K562 (cell line): ENCODE measurements around the gene CARM1. TPM values are rescaled to one million over a fixed set of nuclear protein-coding genes. Genes with fewer than 3 reads are reported as not detected.

Experiments used
- ATAC-seq: fragments of 200-7000 bp; cut with Tn5 transposase; 3 replicates; pipeline ENCODE4 v1.9.1; 2020; ENCODE audit warnings: moderate library complexity
- BruUV-seq: library from RNA; stranded (reverse); fragments of 400-500 nt; replicated peaks from 2 replicates; lab custom pipeline; 2021; lab: Mats Ljungman, UMichigan
- CTCF ChIA-PET: fragments of 300-600 bp; formaldehyde crosslinking; extraction: SDS; loops from one replicate; lab custom pipeline; 2021; ENCODE audit warnings: low intra/inter-chr PET ratio; lab: Yijun Ruan, JAX
- POLR2A ChIA-PET: fragments of 300-600, 350-650 bp; sonication (Branson Sonifier 250); formaldehyde crosslinking; extraction: SDS; loops from one replicate; lab custom pipeline; 2021; ENCODE audit warnings: antibody characterized with exemption, inconsistent platforms; lab: Yijun Ruan, JAX
- DNase-seq, 4 experiments: peaks; one replicate each; pipeline versions ENCODE4 v3.0.0 to v3.0.0-alpha.2; 2011 to 2018; ENCODE audit warnings: low spot score in 3 of 4, mixed read lengths in 3 of 4; ENCODE audit errors: extremely low read depth in 1 of 4
- FAIRE-seq: peaks from 2 replicates; lab custom pipeline; 2011; peaks lifted over from hg19 to GRCh38; lab: Jason Lieb, UNC
- H2AFZ ChIP-seq: 2 replicates; pipeline ENCODE4 v1.6.0; 2011; ENCODE audit warnings: low read depth, low read length, control low read depth, inconsistent platforms
- H3K27ac ChIP-seq: fragments of 200-600 bp; 3 replicates; pipeline ENCODE4 v1.8.0; 2011; ENCODE audit warnings: low read depth, mild to moderate bottlenecking, control low read depth, inconsistent platforms, low read length, moderate library complexity, mixed read lengths; ENCODE audit errors: extremely low read depth
- H3K27me3 ChIP-seq, 2 experiments: fragments of 300-600 bp in 1 of 2; 2 replicates in 1 of 2; 3 replicates in 1 of 2; pipeline versions ENCODE4 v1.6.0 to v1.8.0; 2011; ENCODE audit warnings: inconsistent platforms in 2 of 2, low read length in 2 of 2, mild to moderate bottlenecking in 1 of 2, mixed read lengths in 1 of 2, moderate library complexity in 1 of 2; ENCODE audit not compliant: control insufficient read depth in 2 of 2, insufficient read depth in 2 of 2
- H3K36me3 ChIP-seq: fragments of 300-600 bp; 3 replicates; pipeline ENCODE4 v1.8.0; 2011; ENCODE audit warnings: mild to moderate bottlenecking, low read length, inconsistent platforms; ENCODE audit not compliant: control insufficient read depth, insufficient read depth
- H3K4me1 ChIP-seq, 2 experiments: fragments of 200-600 bp in 1 of 2; replicated peaks in 1 of 2; 2 replicates in 1 of 2; 3 replicates in 1 of 2; pipeline versions ENCODE4 v1.5.1 to v1.8.0; 2011; ENCODE audit warnings: inconsistent platforms in 2 of 2, low read length in 2 of 2, mild to moderate bottlenecking in 1 of 2, mixed read lengths in 1 of 2, moderate library complexity in 1 of 2; ENCODE audit not compliant: control insufficient read depth in 2 of 2, insufficient read depth in 2 of 2
- H3K4me2 ChIP-seq: 2 replicates; pipeline ENCODE4 v1.6.1; 2011; ENCODE audit warnings: low read length, control low read depth, inconsistent platforms, mixed read lengths; ENCODE audit not compliant: insufficient read depth
- H3K4me3 ChIP-seq: fragments of 200-600 bp; sonication (generic), shearing (Covaris generic); 2 replicates; pipeline ENCODE4 v1.5.1; 2016; ENCODE audit warnings: control low read depth, inconsistent platforms
- H3K79me2 ChIP-seq: fragments of 200-600 bp; 3 replicates; pipeline ENCODE4 v1.8.0; 2011; ENCODE audit warnings: low read length, inconsistent platforms; ENCODE audit not compliant: control insufficient read depth, insufficient read depth
- H3K9ac ChIP-seq, 2 experiments: 2 replicates each; pipeline versions ENCODE4 v1.6.0 to v1.6.1; 2011; ENCODE audit warnings: low read depth in 2 of 2, low read length in 2 of 2, control low read depth in 1 of 2, inconsistent platforms in 1 of 2, mild to moderate bottlenecking in 1 of 2, mixed read lengths in 1 of 2; ENCODE audit not compliant: insufficient read depth in 1 of 2
- H3K9me1 ChIP-seq: one replicate; pipeline ENCODE4 v1.6.0; 2011; ENCODE audit warnings: inconsistent platforms, mild to moderate bottlenecking, low read length, moderate library complexity; ENCODE audit not compliant: control insufficient read depth, insufficient read depth
- H3K9me3 ChIP-seq: replicated peaks from 2 replicates; pipeline ENCODE4 v1.5.1; 2011; ENCODE audit warnings: low read depth, low read length, inconsistent platforms; ENCODE audit not compliant: control insufficient read depth, insufficient read depth
- H4K20me1 ChIP-seq: replicated peaks from 2 replicates; pipeline ENCODE4 v1.6.1; 2011; ENCODE audit warnings: low read length, inconsistent platforms, mixed read lengths; ENCODE audit not compliant: control insufficient read depth, insufficient read depth
- WGBS: fragments of 100-300 bp; shearing (Covaris generic); methylation state at CpG from one replicate; pipeline ENCODE4 v1.1.6; 2016; ENCODE audit warnings: low coverage, mixed read lengths; ENCODE audit not compliant: insufficient coverage; ENCODE audit errors: missing lambda C conversion rate; 5-methylcytosine and 5-hydroxymethylcytosine counted together
- in situ Hi-C: fragments of 300-500 bp; cut with MboI; formaldehyde crosslinking; loops from 4 replicates; pipeline ENCODE4 v1.15.0; 2018; ENCODE audit warnings: inconsistent platforms, mixed read lengths
- intact Hi-C: fragments of 100-400 bp; cut with micrococcal nuclease; formaldehyde crosslinking; loops from 2 replicates; pipeline ENCODE4 v1.14.2; 2022
- polyA plus RNA-seq, 8 experiments: library from polyadenylated mRNA; depleted of rRNA in 4 of 8; stranded (reverse) in 5 of 8; unstranded in 3 of 8; fragments of >200 nt; fragmentation: Nextera tagmentation in 2 of 8; fragmentation: Illumina TruSeq in 1 of 8; extraction: Ambion mirVana in 2 of 8; extraction: Trizol in 1 of 8; gene quantifications; 2 replicates each; pipeline versions ENCODE4 v1.2.1 to v1.2.3, GENCODE V29; 2011 to 2014; ENCODE audit warnings: inconsistent platforms in 1 of 8, missing spikeins in 1 of 8
- total RNA-seq, 7 experiments: library from RNA; depleted of rRNA in 6 of 7; stranded (reverse); fragments of >200 nt in 6 of 7; fragmentation: Illumina TruSeq in 2 of 7; extraction: Trizol in 2 of 7; gene quantifications; 2 replicates each; pipeline versions ENCODE4 v1.2.1 to v1.2.3, GENCODE V29; 2011 to 2021; ENCODE audit warnings: low replicate concordance in 1 of 7
- TF ChIP-seq, protein P1 (sequence below), 3 experiments: IDR thresholded peaks in 2 of 3; conservative IDR thresholded peaks in 1 of 3; 2 replicates each; pipeline ENCODE4 v1.5.1; 2011 to 2012; ENCODE audit warnings: low read length in 3 of 3, mild to moderate bottlenecking in 3 of 3, control low read depth in 2 of 3, improper control_type of control experiment in 1 of 3, inconsistent platforms in 1 of 3, low read depth in 1 of 3, mixed read lengths in 1 of 3, moderate library complexity in 1 of 3; ENCODE audit not compliant: insufficient read depth in 2 of 3
- TF ChIP-seq, protein P2 (sequence below): fragments of 450-650 bp; conservative IDR thresholded peaks from 2 replicates; pipeline ENCODE4 v1.6.1; 2016; ENCODE audit warnings: missing genetic modification characterization, low read depth, mild to moderate bottlenecking, control low read depth, missing compliant biosample characterization

CARM1 gene
- total and polyA plus RNA-seq, 9 of the 15 experiments (the other 6 are each of a cell fraction or from before 2014, with no cell fraction given): 0.36 to 86.0 (median 29.7) TPM

DNA sequence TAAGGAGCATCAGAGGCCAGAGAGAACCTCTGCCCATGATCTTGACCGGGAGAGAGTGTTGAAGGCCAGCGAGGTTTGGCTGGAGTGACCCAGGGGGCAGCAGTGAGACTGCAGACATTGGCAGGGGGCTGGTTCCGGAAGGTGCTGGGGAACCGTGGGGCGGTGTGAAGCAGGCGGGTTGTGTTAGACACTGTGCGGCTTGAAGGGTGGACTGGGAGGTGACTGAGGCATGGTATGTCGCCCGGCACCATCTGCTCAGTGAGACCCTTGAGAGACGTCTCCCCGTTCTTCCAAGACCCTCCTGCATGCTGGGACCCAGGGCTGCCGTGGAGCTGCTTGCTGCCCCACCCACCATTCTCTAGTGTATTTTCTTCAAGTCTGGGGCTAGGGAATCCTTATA lies 24.6 kb downstream of the CARM1 start:
- H3K27me3 ChIP-seq: no peaks in the 10 kb centered on the region
- no TSS peak for BruUV-seq
- no peaks in the 10 kb centered on the region for H3K9me3 ChIP-seq
- in situ Hi-C loops (no loop called here), intact Hi-C loops (no loop called here)
- peaks cover 2% of the 10 kb centered on the region for H3K9me1 ChIP-seq
- ChIA-PET CTCF (no interaction called here), POLR2A (no interaction called here)
- no peak overlapping the region for H3K4me3 ChIP-seq
- peak; percentile 50 for ATAC-seq
- peaks cover 69% of the 10 kb centered on the region for H3K79me2 ChIP-seq
- TF ChIP-seq, protein P1, sequence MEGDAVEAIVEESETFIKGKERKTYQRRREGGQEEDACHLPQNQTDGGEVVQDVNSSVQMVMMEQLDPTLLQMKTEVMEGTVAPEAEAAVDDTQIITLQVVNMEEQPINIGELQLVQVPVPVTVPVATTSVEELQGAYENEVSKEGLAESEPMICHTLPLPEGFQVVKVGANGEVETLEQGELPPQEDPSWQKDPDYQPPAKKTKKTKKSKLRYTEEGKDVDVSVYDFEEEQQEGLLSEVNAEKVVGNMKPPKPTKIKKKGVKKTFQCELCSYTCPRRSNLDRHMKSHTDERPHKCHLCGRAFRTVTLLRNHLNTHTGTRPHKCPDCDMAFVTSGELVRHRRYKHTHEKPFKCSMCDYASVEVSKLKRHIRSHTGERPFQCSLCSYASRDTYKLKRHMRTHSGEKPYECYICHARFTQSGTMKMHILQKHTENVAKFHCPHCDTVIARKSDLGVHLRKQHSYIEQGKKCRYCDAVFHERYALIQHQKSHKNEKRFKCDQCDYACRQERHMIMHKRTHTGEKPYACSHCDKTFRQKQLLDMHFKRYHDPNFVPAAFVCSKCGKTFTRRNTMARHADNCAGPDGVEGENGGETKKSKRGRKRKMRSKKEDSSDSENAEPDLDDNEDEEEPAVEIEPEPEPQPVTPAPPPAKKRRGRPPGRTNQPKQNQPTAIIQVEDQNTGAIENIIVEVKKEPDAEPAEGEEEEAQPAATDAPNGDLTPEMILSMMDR (IDR thresholded peaks at IDR 0.05 in 2 of 3, conservative IDR thresholded peaks at IDR 0.05 in 1 of 3; ENCODE audit: insufficient read depth in 2 of 3, low read depth in 1 of 3, low read length in 3 of 3): peak; percentile 20 to 30 (median 28); a peak in 2 of 6 replicates
- TF ChIP-seq, protein P2, sequence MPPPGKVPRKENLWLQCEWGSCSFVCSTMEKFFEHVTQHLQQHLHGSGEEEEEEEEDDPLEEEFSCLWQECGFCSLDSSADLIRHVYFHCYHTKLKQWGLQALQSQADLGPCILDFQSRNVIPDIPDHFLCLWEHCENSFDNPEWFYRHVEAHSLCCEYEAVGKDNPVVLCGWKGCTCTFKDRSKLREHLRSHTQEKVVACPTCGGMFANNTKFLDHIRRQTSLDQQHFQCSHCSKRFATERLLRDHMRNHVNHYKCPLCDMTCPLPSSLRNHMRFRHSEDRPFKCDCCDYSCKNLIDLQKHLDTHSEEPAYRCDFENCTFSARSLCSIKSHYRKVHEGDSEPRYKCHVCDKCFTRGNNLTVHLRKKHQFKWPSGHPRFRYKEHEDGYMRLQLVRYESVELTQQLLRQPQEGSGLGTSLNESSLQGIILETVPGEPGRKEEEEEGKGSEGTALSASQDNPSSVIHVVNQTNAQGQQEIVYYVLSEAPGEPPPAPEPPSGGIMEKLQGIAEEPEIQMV (tag): no peak
- 82% methylated on average over 9 of the region's 12 CpGs for WGBS
- peak overlapping the region in 1 of 2 experiments; percentile 76; a peak in 2 of 4 replicates for H3K9ac ChIP-seq
- H2AFZ ChIP-seq: no peak overlapping the region
- peaks cover 9% of the 10 kb centered on the region; the same call in 1 of the 2 replicates for H4K20me1 ChIP-seq
- no peak overlapping the region for H3K4me2 ChIP-seq
- H3K27ac ChIP-seq: no peak overlapping the region
- H3K4me1 ChIP-seq: peaks cover 3 to 54% of the 10 kb centered on the region in 2 experiments; a peak in 3 of 5 replicates
- DNase-seq: no peak
- H3K36me3 ChIP-seq: peaks cover 16% of the 10 kb centered on the region; the same call in 1 of the 3 replicates
- no peak for FAIRE-seq
